Left colon (tissue), 2 donors: ENCODE measurements around the gene ACKR3. TPM values are rescaled to one million over a fixed set of nuclear protein-coding genes. Genes with fewer than 3 reads are reported as not detected.

ENCODE experiments used
- ATAC-seq: fragments of 200-7000 bp; cut with Tn5 transposase; one replicate; pipeline ENCODE4 v1.9.1; 2020; ENCODE audit warnings: mild to moderate bottlenecking, moderate library complexity
- DNase-seq, 2 donors: peaks; one replicate each; pipeline ENCODE4 v3.0.0-alpha.2; 2020
- intact Hi-C, 2 donors: fragments of 100-400 bp; cut with DNase I in 1 of 2; cut with micrococcal nuclease in 1 of 2; formaldehyde crosslinking; loops; one replicate each; pipeline versions ENCODE4 v1.11.2 to v1.14.0; 2022; cut with DNase I, micrococcal nuclease
- total RNA-seq, 2 donors: library from RNA; stranded (reverse); fragmentation: NEBNext Ultra II Directional; extraction: Animal tissue kit (Norgen Biotek cat#: 25700); gene quantifications; one replicate each; pipeline ENCODE4 v1.2.1, GENCODE V29; 2021
- donor health status: DM: no; HTN: no; CAD: no.
- donor health status: DM: yes; HTN: yes; CAD: no.

Gene ACKR3
- total RNA-seq, 2 donors from 2014 or later = 8.5 to 11.3 TPM

- DNase-seq (no peak), ATAC-seq (no peak)
- intact Hi-C loops = no loop called here
These were observed 31.3 kb downstream of the ACKR3 start for GRCh38 chr2:236600892-236601291.

DNA sequence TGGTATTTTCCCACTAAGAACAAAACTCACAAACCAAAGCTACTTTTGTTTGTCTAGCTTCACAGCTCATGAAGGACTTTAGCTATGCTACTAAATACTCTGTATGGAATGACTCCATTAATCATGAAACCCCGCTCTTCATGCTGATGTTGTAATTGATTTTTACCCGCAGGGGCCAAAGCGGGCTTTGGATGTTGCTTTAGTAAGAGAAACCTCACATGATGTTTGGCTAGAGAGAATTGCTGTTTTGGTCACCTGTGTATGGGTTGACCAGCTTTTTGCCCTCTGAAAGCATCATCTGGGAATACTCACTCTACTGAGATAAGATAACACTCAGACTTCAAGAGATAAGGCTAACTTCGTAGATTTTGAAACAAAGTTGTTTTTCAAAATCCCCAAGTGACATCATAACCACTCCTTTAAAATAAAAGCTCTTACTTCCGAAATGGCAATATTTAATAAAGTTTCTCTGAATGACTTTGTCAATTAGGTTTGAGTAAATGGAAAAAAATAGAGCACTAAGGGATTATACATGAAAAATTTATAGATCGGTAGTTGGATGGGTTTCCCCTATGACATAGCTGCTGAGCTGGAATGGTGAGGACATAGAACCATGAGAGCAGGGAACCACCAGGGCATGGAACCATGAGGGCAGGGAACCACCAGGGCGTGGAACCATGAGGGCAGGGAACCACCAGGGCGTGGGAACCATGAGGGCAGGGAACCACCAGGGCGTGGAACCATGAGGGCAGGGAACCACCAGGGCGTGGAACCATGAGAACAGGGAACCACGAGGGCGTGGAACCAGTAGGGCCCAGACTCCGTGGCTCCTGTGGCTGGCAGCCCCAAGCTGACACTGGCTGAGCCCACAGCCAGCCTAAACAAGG is 31.9 kb downstream of the ACKR3 start:
- intact Hi-C loops = no loop called here
- DNase-seq (no peak), ATAC-seq (no peak)

DNA sequence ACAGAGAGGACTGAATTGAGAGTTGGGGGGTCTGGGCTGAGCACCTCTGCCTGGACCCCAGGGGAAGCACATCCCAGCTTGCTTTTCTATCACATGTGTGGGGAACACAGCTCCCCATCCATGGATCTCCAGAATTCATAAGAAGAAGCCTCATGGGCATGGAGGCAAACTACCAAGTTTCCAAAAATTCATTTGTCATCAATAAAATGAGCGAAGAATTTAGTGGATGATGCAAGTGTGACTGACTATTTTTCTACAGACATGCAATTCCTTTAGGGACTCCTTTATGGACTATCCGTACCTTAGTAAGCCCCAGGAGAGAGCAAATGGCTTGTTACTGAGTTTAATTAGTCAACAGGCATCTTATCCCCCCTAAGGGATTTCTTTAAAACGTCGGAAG is 33.1 kb downstream of the ACKR3 start:
- intact Hi-C loops = no loop called here
- ATAC-seq = no peak
- no peak for DNase-seq

GRCh38 chr2:236603361-236604015 is 33.9 kb downstream of the ACKR3 start:
- intact Hi-C loops = no loop called here
- ATAC-seq (no peak), DNase-seq (no peak)

- ATAC-seq (no peak), DNase-seq (no peak)
- intact Hi-C loops = no loop called here
These were observed 35.1 kb downstream of the ACKR3 start for GRCh38 chr2:236604575-236605344.

- DNase-seq (no peak), ATAC-seq (no peak)
- intact Hi-C loops = no loop called here
These were observed 35.7 kb downstream of the ACKR3 start for GRCh38 chr2:236605345-236605734.

GRCh38 chr2:236606023-236606422 is 36.4 kb downstream of the ACKR3 start:
- DNase-seq (no peak), ATAC-seq (no peak)
- intact Hi-C loops = no loop called here

DNA sequence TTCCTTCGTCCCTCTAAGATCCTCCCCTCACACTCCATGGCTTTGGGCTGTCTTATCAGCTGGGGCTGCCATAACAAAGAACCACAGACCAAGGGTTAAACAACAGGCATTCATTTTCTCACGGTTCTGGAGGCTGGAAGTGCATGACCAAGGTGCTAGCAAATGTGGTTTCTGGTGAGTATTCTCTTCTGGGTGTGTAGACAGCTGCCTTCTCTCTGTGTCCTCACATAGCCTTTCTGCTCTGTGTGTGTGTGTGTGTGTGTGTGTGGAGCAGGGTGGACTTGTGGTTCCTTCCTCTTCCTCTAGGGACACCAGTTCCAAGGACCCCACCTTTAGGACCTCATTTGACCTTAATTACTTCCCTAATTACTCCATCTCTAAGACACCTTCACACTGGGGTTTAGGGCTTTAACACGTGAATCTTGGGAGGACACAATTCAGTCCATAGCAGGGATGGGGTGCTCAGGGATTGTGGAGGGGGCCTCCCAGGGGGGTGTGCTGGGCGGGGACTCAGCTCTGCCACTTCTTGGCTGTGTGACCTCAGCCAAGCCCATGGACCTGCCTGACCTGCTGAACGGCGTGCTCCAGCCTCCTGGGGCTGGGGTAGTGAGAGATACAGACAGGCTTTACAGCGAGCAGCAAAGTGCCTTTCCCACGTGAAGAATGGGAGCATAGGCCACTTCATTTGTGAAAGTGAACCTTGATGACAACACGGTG is 38.0 kb downstream of the ACKR3 start:
- intact Hi-C loops = no loop called here
- no peak for ATAC-seq
- DNase-seq = no peak

- DNase-seq (no peak), ATAC-seq (no peak)
- intact Hi-C loops = no loop called here
These were observed 38.5 kb downstream of the ACKR3 start for GRCh38 chr2:236608188-236608525.

DNA sequence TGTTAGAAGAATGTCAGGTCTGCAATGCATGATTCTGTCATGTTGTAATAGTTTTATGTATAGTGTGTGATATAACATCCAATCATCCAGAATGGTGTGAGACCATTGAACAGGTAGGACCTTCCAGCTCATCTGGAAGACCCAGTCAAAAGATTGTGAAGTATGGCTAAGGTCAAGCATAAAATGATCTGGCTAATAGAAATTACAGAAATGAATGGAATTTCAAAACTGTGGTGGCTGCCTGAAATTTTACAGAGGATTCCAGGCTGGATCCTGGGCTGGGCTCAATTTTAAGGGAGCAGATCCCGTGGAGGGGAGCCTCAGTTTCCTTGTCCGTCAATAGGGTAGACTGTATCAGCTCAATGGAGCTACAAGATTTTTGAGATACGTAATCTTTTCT is 39.1 kb downstream of the ACKR3 start:
- intact Hi-C loops = no loop called here

DNA sequence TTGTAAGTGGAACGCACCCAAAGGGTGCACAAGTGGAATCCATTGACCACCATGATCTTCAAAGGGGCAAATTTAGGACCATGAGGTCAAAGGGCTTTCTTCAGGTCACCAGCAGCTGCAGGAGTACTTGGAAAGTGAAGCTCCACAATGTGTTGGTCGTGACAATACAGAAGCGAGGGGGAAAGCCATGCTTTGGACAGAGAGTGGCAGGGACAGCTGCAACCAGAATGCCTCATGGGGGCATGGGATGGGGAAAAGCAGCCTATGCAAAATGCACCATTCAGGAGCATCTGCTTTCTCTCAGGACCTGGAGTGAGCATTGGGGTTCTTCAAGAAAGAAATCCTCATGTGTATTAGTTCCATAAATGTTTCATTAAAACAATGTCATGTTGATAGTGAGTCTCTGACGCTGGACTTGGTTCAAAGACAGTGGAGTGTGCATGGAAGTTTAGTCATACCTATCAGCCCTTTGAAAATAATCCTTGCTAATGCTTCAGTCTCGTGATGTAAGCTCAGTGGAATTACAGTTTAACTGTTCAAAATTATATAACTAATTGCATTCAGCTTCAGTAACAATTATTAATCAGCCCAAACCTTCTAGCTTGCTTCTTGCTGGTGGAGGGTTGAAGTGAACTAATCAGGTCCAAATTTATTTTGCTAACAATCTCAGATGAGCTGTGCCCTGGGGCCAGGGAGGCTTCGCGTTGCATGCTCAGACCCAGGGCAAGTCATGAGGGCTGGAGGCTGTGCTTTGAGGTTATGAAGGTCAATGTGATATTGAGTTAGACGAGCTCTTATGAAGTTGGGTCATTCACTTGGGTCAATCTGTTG is 41.6 kb downstream of the ACKR3 start:
- intact Hi-C loops = no loop called here
- DNase-seq (no peak), ATAC-seq (no peak)

More for the DNA sequence above, 39.1 kb downstream of the ACKR3 start:
- DNase-seq (no peak), ATAC-seq (no peak)

- DNase-seq (no peak), ATAC-seq (no peak)
- intact Hi-C loops = no loop called here
These were observed 43.1 kb downstream of the ACKR3 start for GRCh38 chr2:236612737-236613136.

DNA sequence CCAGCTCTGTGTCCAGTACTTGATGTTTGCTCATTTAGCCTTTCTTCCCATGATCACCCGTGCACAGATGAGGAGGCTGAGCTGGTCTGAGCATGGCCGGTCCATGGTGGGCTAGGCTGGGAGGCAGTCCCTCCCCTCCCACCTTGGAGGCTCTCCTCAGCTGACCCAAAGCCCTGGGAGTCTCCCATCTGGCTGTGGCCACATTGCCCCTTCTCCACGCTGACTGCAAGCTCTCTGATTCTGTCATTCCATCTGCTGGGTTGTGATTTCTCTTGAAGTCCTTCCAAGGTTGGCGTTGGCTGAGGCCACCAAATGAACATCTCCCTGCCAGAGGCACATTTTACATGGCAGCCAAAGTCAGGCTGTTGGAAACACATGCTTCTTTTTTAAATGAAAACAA is 44.0 kb downstream of the ACKR3 start:
- no peak for DNase-seq
- intact Hi-C loops = no loop called here
- ATAC-seq = no peak

DNA sequence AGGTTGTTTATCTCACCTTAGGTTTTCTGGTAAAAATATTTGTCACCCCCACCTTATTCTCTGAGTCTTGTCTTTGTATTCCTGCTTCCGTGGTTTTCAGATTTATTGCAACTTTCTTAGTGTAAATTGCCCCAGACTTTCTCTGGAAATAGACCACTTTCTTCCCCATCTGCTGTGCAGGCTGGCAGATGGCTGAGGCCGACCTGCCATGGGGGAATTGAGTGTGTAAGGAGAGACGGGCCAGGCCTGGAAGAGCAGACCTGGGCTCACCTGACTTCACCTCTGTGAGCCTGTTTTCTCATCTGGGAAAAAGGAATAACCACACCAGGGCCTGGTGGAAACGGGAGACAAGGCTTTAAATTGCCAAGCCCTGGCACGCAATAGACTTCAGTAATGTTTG is 44.9 kb downstream of the ACKR3 start:
- no peak for ATAC-seq
- intact Hi-C loops = no loop called here
- DNase-seq = no peak

- no peak for ATAC-seq
- DNase-seq = no peak
- intact Hi-C loops = no loop called here
These were observed 46.4 kb downstream of the ACKR3 start for GRCh38 chr2:236616031-236616430.

DNA sequence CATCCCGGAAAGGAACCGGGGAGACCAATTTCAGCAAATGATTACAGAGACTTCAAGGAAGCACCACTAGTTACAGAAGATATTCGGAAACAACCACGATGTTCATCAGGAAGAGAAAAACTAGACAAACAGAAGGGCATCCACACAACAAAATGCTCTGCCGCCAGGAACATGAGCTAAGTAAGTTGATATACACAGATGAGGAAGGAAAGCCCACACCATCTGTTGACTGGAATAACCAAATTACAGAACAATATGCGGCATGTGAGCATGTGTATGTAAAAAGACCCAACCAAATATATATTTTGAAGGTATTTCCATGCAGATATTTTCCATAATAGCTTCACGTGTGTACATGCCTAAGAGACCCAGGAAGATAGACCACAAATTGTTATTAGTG is 47.0 kb downstream of the ACKR3 start:
- no peak for DNase-seq
- intact Hi-C loops = no loop called here
- no peak for ATAC-seq

DNA sequence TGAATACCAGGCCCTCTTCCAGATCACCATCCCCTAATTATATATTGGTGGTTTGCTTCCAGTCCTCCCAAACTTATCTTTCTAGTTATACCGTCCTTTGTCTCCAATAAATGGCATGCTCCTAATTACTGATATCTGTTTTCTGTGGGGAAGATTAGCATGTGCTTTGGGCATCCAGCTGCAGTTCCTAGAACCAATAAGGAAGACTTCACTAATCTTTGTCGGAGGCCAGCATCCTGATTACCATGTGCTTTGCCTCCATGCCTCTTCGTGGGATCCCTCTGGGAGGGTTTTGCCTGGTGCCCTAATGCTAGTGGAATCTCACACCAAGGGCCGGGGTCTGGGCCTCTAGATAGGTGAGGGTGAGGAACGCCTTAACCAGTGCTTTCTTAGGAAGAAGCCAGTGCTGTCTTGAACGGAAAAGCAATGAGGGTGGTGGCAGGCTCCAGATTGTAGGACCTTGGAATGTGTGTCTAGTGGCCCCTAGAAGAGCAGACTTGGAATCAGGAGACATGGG is 47.7 kb downstream of the ACKR3 start:
- ATAC-seq = no peak
- DNase-seq = no peak
- intact Hi-C loops = no loop called here

DNA sequence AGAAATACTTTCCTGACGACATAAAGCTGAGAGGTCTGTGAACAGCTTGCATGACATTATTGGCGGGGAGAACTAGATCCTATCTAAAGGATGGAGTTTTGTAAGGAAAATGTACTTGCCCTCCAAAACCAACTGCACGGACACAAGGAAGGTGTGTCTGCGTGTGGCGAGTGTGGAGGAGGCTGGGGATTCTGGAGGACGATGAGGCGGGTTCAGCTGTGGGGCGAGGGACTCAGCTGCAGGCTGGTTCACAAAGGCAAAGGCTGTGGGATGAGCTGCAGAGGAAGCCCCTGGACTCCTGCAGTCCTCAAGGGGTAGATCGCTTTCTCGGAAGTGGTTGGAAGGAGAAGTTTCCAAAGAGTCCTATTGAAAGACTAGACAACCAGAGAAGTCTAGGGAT is 48.2 kb downstream of the ACKR3 start:
- DNase-seq = no peak
- intact Hi-C loops = no loop called here
- ATAC-seq = no peak
